Brain microvascular endothelial cell (primary cell): Measurements from ENCODE around the gene C2orf76.

Experiments
- DNase-seq: peaks from one replicate; pipeline ENCODE4 v3.0.0-alpha.2; 2020
- H3K27ac ChIP-seq: fragments of 250-450 bp; sonication (Bioruptor Pico); 2 replicates; pipeline ENCODE4 v1.5.1; 2020; ENCODE audit warnings: mild to moderate bottlenecking, moderate library complexity
- H3K27me3 ChIP-seq: fragments of 250-450 bp; sonication (Bioruptor Pico); replicated peaks from 2 replicates; pipeline ENCODE4 v1.5.1; 2020; ENCODE audit warnings: mild to moderate bottlenecking
- H3K36me3 ChIP-seq: fragments of 250-450 bp; sonication (Bioruptor Pico); replicated peaks from 2 replicates; pipeline ENCODE4 v1.5.1; 2020; ENCODE audit warnings: mild to moderate bottlenecking
- H3K4me3 ChIP-seq: 2 replicates; pipeline ENCODE4 v1.5.1; 2011; ENCODE audit warnings: low read depth, mild to moderate bottlenecking, control low read depth, low read length, moderate library complexity
- CTCF ChIP-seq: IDR thresholded peaks from 2 replicates; pipeline ENCODE4 v1.5.1; 2011; ENCODE audit warnings: low read depth, mild to moderate bottlenecking, moderate library complexity, low read length, control low read depth, inconsistent platforms; ENCODE audit errors: missing control alignments
- in situ Hi-C: cut with HindIII; loops from 2 replicates; pipeline ENCODE4 v1.10.0; 2017; ENCODE audit warnings: low sequenced_read_pairs, low pct_ligation_motif_present

C2orf76 gene

GRCh38 chr2:119349289-119349688, 17.3 kb downstream of the C2orf76 start:
- in situ Hi-C loops: no loop called here
- TF ChIP-seq CTCF: no peak
- no peak for DNase-seq
- no peak overlapping the region for H3K27ac ChIP-seq
- no peak overlapping the region for H3K4me3 ChIP-seq
- H3K36me3 ChIP-seq: no peaks in the 10 kb centered on the region
- no peaks in the 10 kb centered on the region for H3K27me3 ChIP-seq

GRCh38 chr2:119341684-119342083, 24.9 kb downstream of the C2orf76 start:
- H3K27me3 ChIP-seq: no peaks in the 10 kb centered on the region
- TF ChIP-seq CTCF: no peak
- in situ Hi-C loops: no loop called here
- H3K27ac ChIP-seq: no peak overlapping the region
- H3K36me3 ChIP-seq: no peaks in the 10 kb centered on the region
- H3K4me3 ChIP-seq: no peak overlapping the region
- DNase-seq: no peak

GRCh38 chr2:119339562-119339923, 27.1 kb downstream of the C2orf76 start:
- Histone ChIP-seq H3K27ac (no peak overlapping the region), H3K36me3 (no peaks in the 10 kb centered on the region), H3K4me3 (no peak overlapping the region), H3K27me3 (no peaks in the 10 kb centered on the region)
- DNase-seq: no peak
- TF ChIP-seq CTCF: no peak
- in situ Hi-C loops: no loop called here

- H3K27ac ChIP-seq: no peak overlapping the region
- no peak overlapping the region for H3K4me3 ChIP-seq
- no peak for DNase-seq
- no peaks in the 10 kb centered on the region for H3K27me3 ChIP-seq
- TF ChIP-seq CTCF: no peak
- H3K36me3 ChIP-seq: no peaks in the 10 kb centered on the region
- in situ Hi-C loops: no loop called here
Observed at GRCh38 chr2:119338826-119339561, 27.6 kb downstream of the C2orf76 start.

- in situ Hi-C loops: no loop called here
- Histone ChIP-seq H3K27ac (no peak overlapping the region), H3K36me3 (no peaks in the 10 kb centered on the region), H3K4me3 (no peak overlapping the region), H3K27me3 (no peaks in the 10 kb centered on the region)
- DNase-seq: no peak
- no peak for TF ChIP-seq CTCF
Observed at GRCh38 chr2:119338272-119338671, 28.4 kb downstream of the C2orf76 start.

- no peak for TF ChIP-seq CTCF
- Histone ChIP-seq H3K27ac (no peak overlapping the region), H3K4me3 (no peak overlapping the region), H3K36me3 (no peaks in the 10 kb centered on the region), H3K27me3 (no peaks in the 10 kb centered on the region)
- in situ Hi-C loops: no loop called here
- DNase-seq: no peak
Observed at GRCh38 chr2:119337749-119338148, 28.9 kb downstream of the C2orf76 start.
